B cell (primary cell): ENCODE results near the gene TFEB. TPM values are rescaled to one million over a fixed set of nuclear protein-coding genes. Genes with fewer than 3 reads are reported as not detected.

Experiments
- ATAC-seq: fragments of 200-7000 bp; cut with Tn5 transposase; one replicate; pipeline ENCODE4 v1.10.0; 2021; ENCODE audit warnings: low read depth, mild to moderate bottlenecking, moderate number of reproducible peaks, moderate library complexity
- CTCF ChIA-PET: fragments of 350-600 bp; sonication (Branson Sonifier 250); formaldehyde crosslinking; loops from one replicate; lab custom pipeline; 2021; ENCODE audit warnings: antibody characterized with exemption, inconsistent platforms; lab: Charles Lee
- POLR2A ChIA-PET: fragments of 350-600 bp; sonication (Branson Sonifier 250); formaldehyde crosslinking; loops from one replicate; lab custom pipeline; 2021; ENCODE audit warnings: antibody characterized with exemption; lab: Charles Lee
- DNase-seq: peaks from one replicate; pipeline ENCODE4 v3.0.0; 2013
- H2AFZ ChIP-seq: 2 replicates; pipeline ENCODE4 v1.6.1; 2012; ENCODE audit warnings: mild to moderate bottlenecking, low read depth, low read length; ENCODE audit not compliant: insufficient read depth, poor library complexity, severe bottlenecking
- H3K27ac ChIP-seq, 2 donors: 1 replicate in 1 of 2; 2 replicates in 1 of 2; pipeline ENCODE4 v1.5.1; 2012 to 2013; ENCODE audit warnings: low read length in 2 of 2, mild to moderate bottlenecking in 2 of 2, moderate library complexity in 1 of 2
- H3K27me3 ChIP-seq, 4 experiments: fragments of 200-600 bp in 1 of 4; sonication (generic) in 1 of 4; replicated peaks in 1 of 4; 1 replicate in 2 of 4; 2 replicates in 2 of 4; pipeline versions ENCODE4 v1.6.1 to v1.7.0; 2013 to 2016; ENCODE audit warnings: low read length in 3 of 4, mild to moderate bottlenecking in 2 of 4, mixed read lengths in 1 of 4, moderate library complexity in 1 of 4; ENCODE audit not compliant: insufficient read depth in 4 of 4, control insufficient read depth in 3 of 4; ENCODE audit errors: control extremely low read depth in 1 of 4
- H3K36me3 ChIP-seq, 2 experiments: replicated peaks in 1 of 2; 1 replicate in 1 of 2; 2 replicates in 1 of 2; pipeline versions ENCODE4 v1.6.1 to v1.7.1; 2013; ENCODE audit warnings: low read length in 1 of 2; ENCODE audit not compliant: insufficient read depth in 2 of 2, control insufficient read depth in 1 of 2; ENCODE audit errors: control extremely low read depth in 1 of 2, extremely low read depth in 1 of 2
- H3K4me1 ChIP-seq, 2 donors: fragments of 200-600 bp in 1 of 2; sonication (generic) in 1 of 2; 1 replicate in 1 of 2; 2 replicates in 1 of 2; pipeline versions ENCODE4 v1.5.1 to v1.6.1; 2013 to 2017; ENCODE audit warnings: low read length in 2 of 2; ENCODE audit not compliant: control insufficient read depth in 2 of 2, insufficient read depth in 2 of 2
- H3K4me2 ChIP-seq: replicated peaks from 2 replicates; pipeline ENCODE3; 2012; ENCODE audit warnings: mild to moderate bottlenecking, low read depth, low read length; ENCODE audit not compliant: poor library complexity, severe bottlenecking
- H3K4me3 ChIP-seq, 5 experiments: fragments of 200-600 bp in 1 of 5; sonication (generic) in 1 of 5; 1 replicate in 3 of 5; 2 replicates in 2 of 5; pipeline versions ENCODE4 v1.5.1 to v1.7.0; 2011 to 2016; ENCODE audit warnings: low read length in 4 of 5, mild to moderate bottlenecking in 4 of 5, low read depth in 2 of 5, control low read depth in 1 of 5, moderate library complexity in 1 of 5; ENCODE audit not compliant: insufficient read depth in 1 of 5; ENCODE audit errors: control extremely low read depth in 1 of 5, extremely low read depth in 1 of 5
- H3K79me2 ChIP-seq: fragments of 200-600 bp; sonication (generic); one replicate; pipeline ENCODE4 v1.6.0; 2016; ENCODE audit warnings: low read length; ENCODE audit not compliant: control insufficient read depth, insufficient read depth
- H3K9ac ChIP-seq: fragments of 200-600 bp; sonication (generic); 2 replicates; pipeline ENCODE4 v1.6.1; 2017; ENCODE audit warnings: mild to moderate bottlenecking, low read length, moderate library complexity
- H3K9me3 ChIP-seq, 3 donors: one replicate each; pipeline versions ENCODE4 v1.6.1 to v1.7.1; 2013; ENCODE audit warnings: low read length in 2 of 3; ENCODE audit not compliant: control insufficient read depth in 2 of 3, insufficient read depth in 1 of 3; ENCODE audit errors: control extremely low read depth in 1 of 3
- H4K20me1 ChIP-seq: 2 replicates; pipeline ENCODE4 v1.6.0; 2012; ENCODE audit warnings: mild to moderate bottlenecking, low read length; ENCODE audit not compliant: insufficient read depth, control insufficient read depth, poor library complexity, severe bottlenecking
- H3K27ac Mint-ChIP-seq: one replicate; pipeline ENCODE4 v1.8.0; 2021; ENCODE audit warnings: mixed read lengths
- H3K27me3 Mint-ChIP-seq: one replicate; pipeline ENCODE4 v1.8.0; 2021; ENCODE audit warnings: mixed read lengths
- H3K4me1 Mint-ChIP-seq: one replicate; pipeline ENCODE4 v1.8.0; 2021; ENCODE audit warnings: mixed read lengths
- H3K4me3 Mint-ChIP-seq: one replicate; pipeline ENCODE4 v1.8.0; 2021; ENCODE audit warnings: mixed read lengths
- H3K9me3 Mint-ChIP-seq: one replicate; pipeline ENCODE4 v1.8.0; 2022; ENCODE audit warnings: mixed read lengths; ENCODE audit not compliant: insufficient read depth
- EZH2 ChIP-seq: IDR thresholded peaks from 2 replicates; pipeline ENCODE4 v1.6.1; 2012; ENCODE audit warnings: borderline replicate concordance, low read depth, mild to moderate bottlenecking, moderate library complexity, low read length; ENCODE audit not compliant: insufficient read depth, poor library complexity, severe bottlenecking
- WGBS: methylation state at CpG from one replicate; pipeline ENCODE4 v1.1.5; 2013; ENCODE audit warnings: missing lambda C conversion rate; ENCODE audit not compliant: insufficient coverage; 5-methylcytosine and 5-hydroxymethylcytosine counted together
- intact Hi-C: fragments of 100-400 bp; cut with micrococcal nuclease; formaldehyde crosslinking; loops from one replicate; pipeline ENCODE4 v1.10.0; 2022
- polyA plus RNA-seq: library from polyadenylated mRNA; depleted of rRNA; stranded (reverse); fragments of >200 nt; gene quantifications from 2 replicates; pipeline ENCODE4 v1.2.3, GENCODE V29; 2012
- total RNA-seq, 2 donors: library from RNA; stranded (reverse); fragments of 120-200 nt in 1 of 2; gene quantifications; 1 replicate in 1 of 2; 2 replicates in 1 of 2; pipeline versions ENCODE4 v1.2.3 to v1.2.4, GENCODE V29; 2013 to 2022
- TF ChIP-seq, protein P1 (sequence below): fragments of 200-600 bp; IDR thresholded peaks from one replicate; pipeline ENCODE4 v1.8.0; 2022; ENCODE audit warnings: antibody characterized with exemption, mild to moderate bottlenecking

TFEB gene
- total and polyA plus RNA-seq, 2 donors (not counting 1 experiment from before 2014, with no cell fraction given): 113 to 148 TPM

DNA sequence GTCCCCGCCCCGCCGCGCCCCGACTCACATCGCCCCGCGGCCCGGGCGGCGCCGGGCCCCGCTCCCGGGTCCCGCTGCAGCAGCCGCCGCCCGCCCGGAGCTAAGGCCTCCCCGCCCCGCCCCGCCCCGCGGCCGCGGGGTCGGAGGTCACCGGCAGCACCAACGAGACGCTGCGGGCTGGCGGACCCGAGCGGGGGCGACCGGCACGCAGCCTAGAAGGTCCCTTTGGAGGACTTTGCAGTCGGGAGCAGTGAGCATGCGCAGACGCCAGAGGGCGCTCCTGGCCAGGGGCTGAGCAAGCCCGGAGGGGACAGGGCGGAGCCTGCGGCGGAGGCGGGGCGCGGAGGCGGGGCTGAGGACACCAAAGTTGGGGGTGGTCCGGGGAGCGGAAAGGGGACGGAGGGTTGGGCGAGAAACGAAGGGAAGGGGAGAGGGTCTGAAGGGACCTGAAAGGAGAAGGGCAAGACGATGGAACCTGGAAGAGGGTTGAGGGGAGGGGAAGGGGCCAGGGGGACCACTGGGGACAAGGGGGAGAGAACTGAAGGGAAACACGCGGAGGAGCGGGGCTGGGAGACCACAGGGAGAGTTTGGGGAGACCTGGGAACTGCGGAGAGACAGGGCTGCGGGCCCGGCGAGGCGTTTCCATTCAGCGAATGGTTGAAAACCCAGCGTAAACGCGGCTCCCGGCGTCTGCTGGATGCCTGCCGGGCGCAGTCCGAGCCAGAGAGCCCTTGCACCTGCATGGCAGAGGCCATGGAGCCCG, 44.6 kb upstream of the TFEB start, which contains the start of gene FRS3:
Gene FRS3, minus strand, starts transcription at position 113 of the 763 bp plus-strand sequence. CDS start 2,913 bp downstream, outside the sequence.
- POLR2A ChIA-PET: interaction anchor here (0.5 to 1.0 kb wide), 3 partner anchors 116 to 792 kb away, joined by 3 read pairs; no protein-coding TSS in a partner anchor
- Histone ChIP-seq H3K36me3 (peaks cover 2 to 18% of the 10 kb centered on the region in 2 experiments), H3K4me2 (peak within 1 kb of the TSS; percentile 90), H2AFZ (peak within 1 kb of the TSS; percentile 93), H3K4me3 (peak within 1 kb of the TSS; percentile 49 to 79 (median 67)), H3K79me2 (peaks cover 8% of the 10 kb centered on the region), H3K27ac (peak within 1 kb of the TSS in 1 of 2 donors; percentile 25), H3K9ac (peak within 1 kb of the TSS; percentile 74), H4K20me1 (no peaks in the 10 kb centered on the region), H3K9me3 (no peaks in the 10 kb centered on the region), H3K27me3 (no peaks in the 10 kb centered on the region), H3K4me1 (peaks cover 20 to 28% of the 10 kb centered on the region in 2 donors)
- Mint-ChIP-seq H3K4me3 (peak within 1 kb of the TSS; percentile 96), H3K27me3 (no peaks in the 10 kb centered on the region), H3K27ac (peak within 1 kb of the TSS; percentile 77), H3K4me1 (peaks cover 28% of the 10 kb centered on the region), H3K9me3 (no peaks in the 10 kb centered on the region)
- TF ChIP-seq, protein P1, sequence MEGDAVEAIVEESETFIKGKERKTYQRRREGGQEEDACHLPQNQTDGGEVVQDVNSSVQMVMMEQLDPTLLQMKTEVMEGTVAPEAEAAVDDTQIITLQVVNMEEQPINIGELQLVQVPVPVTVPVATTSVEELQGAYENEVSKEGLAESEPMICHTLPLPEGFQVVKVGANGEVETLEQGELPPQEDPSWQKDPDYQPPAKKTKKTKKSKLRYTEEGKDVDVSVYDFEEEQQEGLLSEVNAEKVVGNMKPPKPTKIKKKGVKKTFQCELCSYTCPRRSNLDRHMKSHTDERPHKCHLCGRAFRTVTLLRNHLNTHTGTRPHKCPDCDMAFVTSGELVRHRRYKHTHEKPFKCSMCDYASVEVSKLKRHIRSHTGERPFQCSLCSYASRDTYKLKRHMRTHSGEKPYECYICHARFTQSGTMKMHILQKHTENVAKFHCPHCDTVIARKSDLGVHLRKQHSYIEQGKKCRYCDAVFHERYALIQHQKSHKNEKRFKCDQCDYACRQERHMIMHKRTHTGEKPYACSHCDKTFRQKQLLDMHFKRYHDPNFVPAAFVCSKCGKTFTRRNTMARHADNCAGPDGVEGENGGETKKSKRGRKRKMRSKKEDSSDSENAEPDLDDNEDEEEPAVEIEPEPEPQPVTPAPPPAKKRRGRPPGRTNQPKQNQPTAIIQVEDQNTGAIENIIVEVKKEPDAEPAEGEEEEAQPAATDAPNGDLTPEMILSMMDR: peak; percentile 79
- no peak for TF ChIP-seq EZH2
- peak; percentile 98 for DNase-seq
- CTCF ChIA-PET: interaction anchor here (1.0 to 10.0 kb wide), 4 partner anchors 264 to 447 kb away, joined by 3 to 198 read pairs (median 4); partner anchors contain the start of gene TAF8
- intact Hi-C loops: loop anchor here (1.0 to 10.0 kb wide), 8 partner anchors 7 to 945 kb away; partner anchors contain the start of genes MRPS10, PRPH2, TAF8 and TFEB
- peak; percentile 96 for ATAC-seq
- WGBS: 1% methylated on average over 63 of the region's 73 CpGs
